Stimulated activated memory B cell treated with anti-CD40 and anti-IgM and Interleukin-4, amounts not matched to agents 10 μg/mL and 1 μg/mL and 100 μg/mL, for 72 hours (primary cell): ENCODE measurements around the gene PARPBP.
"Not testable (repeated sequence)": the region's sequence is repeated elsewhere in the genome, so short reads cannot be mapped to it uniquely, and the experiment has no call there.

Experiments
- ATAC-seq: fragments of 150-1000 bp; cut with Tn5 transposase; 2 replicates; pipeline ENCODE4 v1.10.0; 2021
- H3K27ac Mint-ChIP-seq: one replicate; pipeline ENCODE4 v1.8.0; 2022; ENCODE audit warnings: mild to moderate bottlenecking, mixed read lengths
- H3K27me3 Mint-ChIP-seq: one replicate; pipeline ENCODE4 v1.8.0; 2022; ENCODE audit warnings: mixed read lengths
- H3K36me3 Mint-ChIP-seq: one replicate; pipeline ENCODE4 v1.8.0; 2022; ENCODE audit warnings: mixed read lengths
- H3K4me1 Mint-ChIP-seq: one replicate; pipeline ENCODE4 v1.8.0; 2022; ENCODE audit warnings: mixed read lengths
- H3K4me3 Mint-ChIP-seq: one replicate; pipeline ENCODE4 v1.8.0; 2022; ENCODE audit warnings: mild to moderate bottlenecking, moderate library complexity, mixed read lengths
- H3K9me3 Mint-ChIP-seq: one replicate; pipeline ENCODE4 v1.8.0; 2022; ENCODE audit warnings: mixed read lengths

Gene PARPBP

GRCh38 chr12:102195826-102196225 lies 75.8 kb downstream of the PARPBP start:
- no peak overlapping the region for H3K27ac Mint-ChIP-seq
- no peaks in the 10 kb centered on the region for H3K27me3 Mint-ChIP-seq
- no peaks in the 10 kb centered on the region for H3K4me1 Mint-ChIP-seq
- no peaks in the 10 kb centered on the region for H3K36me3 Mint-ChIP-seq
- no peak overlapping the region for H3K4me3 Mint-ChIP-seq
- ATAC-seq = no peak
- no peaks in the 10 kb centered on the region for H3K9me3 Mint-ChIP-seq

- ATAC-seq = peak; percentile 66
Observed at GRCh38 chr12:102197789-102198188, 77.8 kb downstream of the PARPBP start, which contains the start of gene PMCH. TSS of gene PMCH (minus strand) at chr12:102197833. CDS start at chr12:102197770, 63 bp downstream.

GRCh38 chr12:102201436-102202061 lies 81.6 kb downstream of the PARPBP start:
- no peaks in the 10 kb centered on the region for H3K27me3 Mint-ChIP-seq
- H3K4me1 Mint-ChIP-seq = no peaks in the 10 kb centered on the region
- no peak overlapping the region for H3K4me3 Mint-ChIP-seq
- no peak for ATAC-seq
- no peak overlapping the region for H3K27ac Mint-ChIP-seq
- H3K9me3 Mint-ChIP-seq = peaks cover 3% of the 10 kb centered on the region
- H3K36me3 Mint-ChIP-seq = peaks cover 12% of the 10 kb centered on the region

More at GRCh38 chr12:102197789-102198188, 77.8 kb downstream of the PARPBP start, which contains the start of gene PMCH:
- Mint-ChIP-seq H3K9me3 (no peaks in the 10 kb centered on the region), H3K27me3 (no peaks in the 10 kb centered on the region), H3K27ac (no peak within 1 kb of the TSS), H3K4me1 (no peaks in the 10 kb centered on the region), H3K4me3 (no peak within 1 kb of the TSS), H3K36me3 (no peaks in the 10 kb centered on the region)

- no peak for ATAC-seq
- H3K27ac Mint-ChIP-seq = no peak overlapping the region
- peaks cover 3% of the 10 kb centered on the region for H3K9me3 Mint-ChIP-seq
- H3K4me1 Mint-ChIP-seq = no peaks in the 10 kb centered on the region
- H3K4me3 Mint-ChIP-seq = no peak overlapping the region
- peaks cover 19% of the 10 kb centered on the region for H3K36me3 Mint-ChIP-seq
- no peaks in the 10 kb centered on the region for H3K27me3 Mint-ChIP-seq
Observed at GRCh38 chr12:102202556-102202955, 82.6 kb downstream of the PARPBP start.

- peaks cover 32% of the 10 kb centered on the region for H3K36me3 Mint-ChIP-seq
- H3K4me3 Mint-ChIP-seq = no peak overlapping the region
- peaks cover 6% of the 10 kb centered on the region for H3K9me3 Mint-ChIP-seq
- H3K27me3 Mint-ChIP-seq = no peaks in the 10 kb centered on the region
- ATAC-seq = no peak
- H3K4me1 Mint-ChIP-seq = no peaks in the 10 kb centered on the region
- no peak overlapping the region for H3K27ac Mint-ChIP-seq
Observed at GRCh38 chr12:102204025-102204424, 84.0 kb downstream of the PARPBP start.

- no peaks in the 10 kb centered on the region for H3K4me1 Mint-ChIP-seq
- ATAC-seq = no peak
- no peak overlapping the region for H3K4me3 Mint-ChIP-seq
- no peaks in the 10 kb centered on the region for H3K36me3 Mint-ChIP-seq
- no peaks in the 10 kb centered on the region for H3K27me3 Mint-ChIP-seq
- no peak overlapping the region for H3K27ac Mint-ChIP-seq
- H3K9me3 Mint-ChIP-seq = no peaks in the 10 kb centered on the region
Observed at GRCh38 chr12:102215992-102216691, 96.2 kb downstream of the PARPBP start.

- no peak for ATAC-seq
- Mint-ChIP-seq H3K4me1 (no peaks in the 10 kb centered on the region), H3K27ac (no peak overlapping the region)
Observed at GRCh38 chr12:102220736-102221135, 100.8 kb downstream of the PARPBP start.

GRCh38 chr12:102227954-102228353 lies 108.0 kb downstream of the PARPBP start:
- no peak overlapping the region for H3K4me3 Mint-ChIP-seq
- peaks cover under 1% of the 10 kb centered on the region for H3K27me3 Mint-ChIP-seq
- no peak overlapping the region for H3K27ac Mint-ChIP-seq
- ATAC-seq = no peak
- no peaks in the 10 kb centered on the region for H3K4me1 Mint-ChIP-seq
- peaks cover 3% of the 10 kb centered on the region for H3K9me3 Mint-ChIP-seq
- H3K36me3 Mint-ChIP-seq = no peaks in the 10 kb centered on the region

More at GRCh38 chr12:102220736-102221135, 100.8 kb downstream of the PARPBP start:
- no peak overlapping the region for H3K4me3 Mint-ChIP-seq
- peaks cover 3% of the 10 kb centered on the region for H3K9me3 Mint-ChIP-seq
- no peaks in the 10 kb centered on the region for H3K36me3 Mint-ChIP-seq
- H3K27me3 Mint-ChIP-seq = no peaks in the 10 kb centered on the region

- Mint-ChIP-seq H3K4me1 (no peaks in the 10 kb centered on the region), H3K9me3 (no peaks in the 10 kb centered on the region), H3K27ac (no peak overlapping the region), H3K27me3 (peaks cover 15% of the 10 kb centered on the region), H3K4me3 (no peak overlapping the region), H3K36me3 (no peaks in the 10 kb centered on the region)
- ATAC-seq = no peak
Observed at GRCh38 chr12:102232036-102232435, 112.1 kb downstream of the PARPBP start.

- no peaks in the 10 kb centered on the region for H3K4me1 Mint-ChIP-seq
Observed at GRCh38 chr12:102232446-102232845, 112.5 kb downstream of the PARPBP start.

GRCh38 chr12:102234599-102234998 lies 114.6 kb downstream of the PARPBP start:
- H3K27ac Mint-ChIP-seq = no peak overlapping the region
- H3K27me3 Mint-ChIP-seq = peaks cover 29% of the 10 kb centered on the region
- no peak for ATAC-seq
- no peaks in the 10 kb centered on the region for H3K36me3 Mint-ChIP-seq
- no peaks in the 10 kb centered on the region for H3K4me1 Mint-ChIP-seq
- H3K4me3 Mint-ChIP-seq = no peak overlapping the region
- peaks cover 3% of the 10 kb centered on the region for H3K9me3 Mint-ChIP-seq

More at GRCh38 chr12:102232446-102232845, 112.5 kb downstream of the PARPBP start:
- Mint-ChIP-seq H3K27me3 (peaks cover 19% of the 10 kb centered on the region), H3K27ac (no peak overlapping the region), H3K9me3 (peaks cover under 1% of the 10 kb centered on the region), H3K36me3 (no peaks in the 10 kb centered on the region), H3K4me3 (no peak overlapping the region)
- no peak for ATAC-seq

GRCh38 chr12:102240859-102241258 lies 120.9 kb downstream of the PARPBP start:
- H3K9me3 Mint-ChIP-seq, H3K27ac Mint-ChIP-seq, H3K4me1 Mint-ChIP-seq, H3K4me3 Mint-ChIP-seq, H3K36me3 Mint-ChIP-seq, ATAC-seq: not testable (repeated sequence)
- peaks cover 19% of the 10 kb centered on the region for H3K27me3 Mint-ChIP-seq
